HG02610 (cell line): ENCODE results near the gene LGR4.
"Not testable (repeated sequence)": the region's sequence is repeated elsewhere in the genome, so short reads cannot be mapped to it uniquely, and the experiment has no call there.

Experiments
- ATAC-seq: cut with Tn5 transposase; IDR thresholded peaks from one replicate; pipeline ENCODE4 v1.9.1; 2021; ENCODE audit warnings: mild to moderate bottlenecking, moderate library complexity; ENCODE audit not compliant: unreplicated experiment

LGR4 gene

GRCh38 chr11:27355575-27356104, 117.0 kb downstream of the LGR4 start:
- ATAC-seq = no peak

GRCh38 chr11:27354359-27354965, 118.1 kb downstream of the LGR4 start:
- ATAC-seq = no peak

GRCh38 chr11:27353593-27354358, 118.8 kb downstream of the LGR4 start:
- no peak for ATAC-seq

- no peak for ATAC-seq
Observed at GRCh38 chr11:27352781-27353180, 119.8 kb downstream of the LGR4 start.

- no peak for ATAC-seq
Observed at GRCh38 chr11:27350511-27350910, 122.1 kb downstream of the LGR4 start.

GRCh38 chr11:27349919-27350318, 122.7 kb downstream of the LGR4 start:
- ATAC-seq = no peak

GRCh38 chr11:27348340-27348873, 124.2 kb downstream of the LGR4 start:
- no peak for ATAC-seq

GRCh38 chr11:27347359-27348339, 124.9 kb downstream of the LGR4 start:
- ATAC-seq = no peak

GRCh38 chr11:27339941-27340340, 132.6 kb downstream of the LGR4 start:
- ATAC-seq = no peak

GRCh38 chr11:27334764-27335163, 137.8 kb downstream of the LGR4 start:
- not testable (repeated sequence) for ATAC-seq

GRCh38 chr11:27331981-27332380, 140.6 kb downstream of the LGR4 start:
- ATAC-seq = no peak

GRCh38 chr11:27330633-27331270, 141.8 kb downstream of the LGR4 start:
- ATAC-seq = no peak

GRCh38 chr11:27329867-27330632, 142.5 kb downstream of the LGR4 start:
- no peak for ATAC-seq

- no peak for ATAC-seq
Observed at GRCh38 chr11:27328614-27329013, 144.0 kb downstream of the LGR4 start.

GRCh38 chr11:27327064-27327463, 145.5 kb downstream of the LGR4 start:
- not testable (repeated sequence) for ATAC-seq

- not testable (repeated sequence) for ATAC-seq
Observed at GRCh38 chr11:27322196-27322595, 150.4 kb downstream of the LGR4 start.

GRCh38 chr11:27321340-27321739, 151.2 kb downstream of the LGR4 start:
- not testable (repeated sequence) for ATAC-seq

GRCh38 chr11:27319072-27319471, 153.5 kb downstream of the LGR4 start:
- peak; percentile 100 for ATAC-seq

- no peak for ATAC-seq
Observed at GRCh38 chr11:27317751-27318150, 154.8 kb downstream of the LGR4 start.
